Tibial nerve (tissue), 4 donors: ENCODE measurements around the gene RBM45.

Experiments
- EP300 ChIP-seq, 2 donors: sonication (generic); formaldehyde crosslinking; IDR thresholded peaks; one replicate each; pipeline ENCODE4 v1.6.1; 2017; ENCODE audit warnings: antibody characterized with exemption in 2 of 2, mild to moderate bottlenecking in 1 of 2
- POLR2A ChIP-seq, 2 donors: fragments of 450-650 bp; IDR thresholded peaks; one replicate each; pipeline ENCODE4 v1.6.1; 2017; ENCODE audit warnings: antibody characterized with exemption in 2 of 2, mild to moderate bottlenecking in 2 of 2, moderate library complexity in 2 of 2
- TF ChIP-seq, protein P1 (sequence below), 5 experiments: fragments of 200-600 bp in 3 of 5; fragments of 450-650 bp in 2 of 5; sonication (generic) in 3 of 5; IDR thresholded peaks; one replicate each; pipeline ENCODE4 v1.5.1; 2016 to 2019; ENCODE audit warnings: antibody characterized with exemption in 5 of 5, mild to moderate bottlenecking in 3 of 5, moderate library complexity in 2 of 5

- no peak for TF ChIP-seq POLR2A (IDR thresholded peaks at IDR 0.05)
- TF ChIP-seq, protein P1, sequence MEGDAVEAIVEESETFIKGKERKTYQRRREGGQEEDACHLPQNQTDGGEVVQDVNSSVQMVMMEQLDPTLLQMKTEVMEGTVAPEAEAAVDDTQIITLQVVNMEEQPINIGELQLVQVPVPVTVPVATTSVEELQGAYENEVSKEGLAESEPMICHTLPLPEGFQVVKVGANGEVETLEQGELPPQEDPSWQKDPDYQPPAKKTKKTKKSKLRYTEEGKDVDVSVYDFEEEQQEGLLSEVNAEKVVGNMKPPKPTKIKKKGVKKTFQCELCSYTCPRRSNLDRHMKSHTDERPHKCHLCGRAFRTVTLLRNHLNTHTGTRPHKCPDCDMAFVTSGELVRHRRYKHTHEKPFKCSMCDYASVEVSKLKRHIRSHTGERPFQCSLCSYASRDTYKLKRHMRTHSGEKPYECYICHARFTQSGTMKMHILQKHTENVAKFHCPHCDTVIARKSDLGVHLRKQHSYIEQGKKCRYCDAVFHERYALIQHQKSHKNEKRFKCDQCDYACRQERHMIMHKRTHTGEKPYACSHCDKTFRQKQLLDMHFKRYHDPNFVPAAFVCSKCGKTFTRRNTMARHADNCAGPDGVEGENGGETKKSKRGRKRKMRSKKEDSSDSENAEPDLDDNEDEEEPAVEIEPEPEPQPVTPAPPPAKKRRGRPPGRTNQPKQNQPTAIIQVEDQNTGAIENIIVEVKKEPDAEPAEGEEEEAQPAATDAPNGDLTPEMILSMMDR (IDR thresholded peaks at IDR 0.05): no peak
- no peak for TF ChIP-seq EP300 (IDR thresholded peaks at IDR 0.05)
Measured at GRCh38 chr2:178076130-178076529, 36.1 kb upstream of the RBM45 start.
